ENCODE data around the gene RNF144A. TPM values are rescaled to one million over a fixed set of nuclear protein-coding genes. Genes with fewer than 3 reads are reported as not detected.
A peak's percentile ranks its signal among the peaks of the same experiment; 100 is the strongest.

RNF144A gene
- total and polyA plus RNA-seq, 12 donors, result 13.0 to 103 (median 42.3) TPM

- Histone ChIP-seq H3K9me3 (replicated peaks in 1 of 3) (no peaks in the 10 kb centered on the region), H3K4me3 (no peak overlapping the region), H3K4me1 (replicated peaks in 1 of 2) (peaks cover 0 to 26% of the 10 kb centered on the region in 2 donors), H3K36me3 (replicated peaks in 1 of 2) (peaks cover 0 to 36% of the 10 kb centered on the region in 2 donors), H3K27me3 (no peaks in the 10 kb centered on the region), H3K27ac (no peak overlapping the region)
- DNase-seq, result peak in 1 of 7 donors; percentile 49
- no peak for TF ChIP-seq CTCF (IDR thresholded peaks at IDR 0.05)
- no peak for TF ChIP-seq POLR2A (IDR thresholded peaks at IDR 0.05)
- WGBS, 4 donors, result 85 to 92% (median 88%) methylated on average over 19 to 20 of the region's 20 CpGs
- intact Hi-C loops (cut with DNase I), result no loop called here
Measured at GRCh38 chr2:7033136-7033960, 116.1 kb downstream of the RNF144A start.

- H3K27me3 ChIP-seq, result no peaks in the 10 kb centered on the region
- intact Hi-C loops (cut with DNase I), result no loop called here
- H3K9me3 ChIP-seq (replicated peaks in 1 of 3), result no peaks in the 10 kb centered on the region
- TF ChIP-seq CTCF (IDR thresholded peaks at IDR 0.05) (peak in 5 of 6 experiments; percentile 10 to 48 (median 19)), POLR2A (IDR thresholded peaks at IDR 0.05) (no peak)
- peaks cover 0 to 36% of the 10 kb centered on the region in 2 donors for H3K36me3 ChIP-seq (replicated peaks in 1 of 2)
- WGBS, 4 donors, result 37 to 74% (median 53%) methylated on average over 14 of the region's 14 CpGs
- peak in 4 of 7 donors; percentile 42 to 63 (median 56) for DNase-seq
- H3K4me3 ChIP-seq, result no peak overlapping the region
- H3K27ac ChIP-seq, result no peak overlapping the region
- H3K4me1 ChIP-seq (replicated peaks in 1 of 2), result peaks cover 0 to 17% of the 10 kb centered on the region in 2 donors
Measured at GRCh38 chr2:7034303-7034702, 117.1 kb downstream of the RNF144A start.

- peak in 1 of 7 donors; percentile 39 for DNase-seq
- no peak for TF ChIP-seq CTCF (IDR thresholded peaks at IDR 0.05)
- no peak for TF ChIP-seq POLR2A (IDR thresholded peaks at IDR 0.05)
- Histone ChIP-seq H3K27me3 (no peaks in the 10 kb centered on the region), H3K27ac (no peak overlapping the region), H3K36me3 (replicated peaks in 1 of 2) (peaks cover 0 to 47% of the 10 kb centered on the region in 2 donors), H3K9me3 (replicated peaks in 1 of 3) (no peaks in the 10 kb centered on the region), H3K4me3 (no peak overlapping the region), H3K4me1 (replicated peaks in 1 of 2) (peaks cover 0 to 11% of the 10 kb centered on the region in 2 donors)
- 89 to 95% (median 94%) methylated on average over 13 of the region's 13 CpGs for WGBS, 4 donors
- intact Hi-C loops (cut with DNase I), result no loop called here
Measured at GRCh38 chr2:7035884-7036283, 118.7 kb downstream of the RNF144A start.

GRCh38 chr2:7037340-7038333 lies 120.4 kb downstream of the RNF144A start:
- H3K4me3 ChIP-seq, result no peak overlapping the region
- TF ChIP-seq POLR2A (IDR thresholded peaks at IDR 0.05), result no peak
- TF ChIP-seq CTCF (IDR thresholded peaks at IDR 0.05), result peak; percentile 41 to 76 (median 66)
- intact Hi-C loops (cut with DNase I), result no loop called here
- peaks cover 0 to 4% of the 10 kb centered on the region in 2 donors for H3K4me1 ChIP-seq (replicated peaks in 1 of 2)
- no peaks in the 10 kb centered on the region for H3K27me3 ChIP-seq
- H3K36me3 ChIP-seq (replicated peaks in 1 of 2), result peaks cover 0 to 46% of the 10 kb centered on the region in 2 donors
- H3K27ac ChIP-seq, result no peak overlapping the region
- WGBS, 4 donors, result 70 to 79% (median 74%) methylated on average over 15 to 18 of the region's 18 CpGs
- DNase-seq, result peak; percentile 63 to 89 (median 69)
- no peaks in the 10 kb centered on the region for H3K9me3 ChIP-seq (replicated peaks in 1 of 3)
